Gastrocnemius medialis (tissue), 4 donors: Measurements from ENCODE around the gene UTF1.

Source experiments
- CTCF ChIP-seq, 5 experiments: fragments of 450-650 bp in 3 of 5; fragments of 200-600 bp in 2 of 5; sonication (generic) in 2 of 5; IDR thresholded peaks in 4 of 5; conservative IDR thresholded peaks in 1 of 5; 1 replicate in 4 of 5; 2 replicates in 1 of 5; pipeline ENCODE4 v1.5.1; 2016 to 2019; ENCODE audit warnings: antibody characterized with exemption in 5 of 5, mild to moderate bottlenecking in 3 of 5, moderate library complexity in 3 of 5
- POLR2A ChIP-seq, 2 donors: fragments of 450-650 bp; IDR thresholded peaks; one replicate each; pipeline ENCODE4 v1.6.1; 2017; ENCODE audit warnings: antibody characterized with exemption in 2 of 2, mild to moderate bottlenecking in 2 of 2, moderate library complexity in 2 of 2

GRCh38 chr10:133204226-133205015 is 25.6 kb upstream of the UTF1 start:
- TF ChIP-seq CTCF (IDR thresholded peaks at IDR 0.05 in 4 of 5, conservative IDR thresholded peaks at IDR 0.05 in 1 of 5) (no peak), POLR2A (IDR thresholded peaks at IDR 0.05) (no peak)
